PC-3 (cell line): ENCODE measurements around the gene SLC16A9.

Experiments
- CTCF ChIP-seq: fragments of 300-600 bp; sonication (generic); conservative IDR thresholded peaks from 2 replicates; pipeline ENCODE4 v1.5.1; 2017; ENCODE audit warnings: antibody characterized with exemption, low read depth, mild to moderate bottlenecking, low read length
- EZH2phosphoT487 ChIP-seq: fragments of 300-600 bp; sonication (generic); IDR thresholded peaks from 2 replicates; pipeline ENCODE4 v1.6.1; 2018; ENCODE audit warnings: mild to moderate bottlenecking, antibody characterized with exemption, low read length, borderline replicate concordance

- TF ChIP-seq EZH2phosphoT487: no peak
- no peak for TF ChIP-seq CTCF
These were observed 84.7 kb downstream of the SLC16A9 start for GRCh38 chr10:59624951-59625350.
